Panc1 (cell line): ENCODE measurements around the gene FPGT.

Experiments used
- POLR2AphosphoS5 ChIP-seq: IDR thresholded peaks from 2 replicates; pipeline ENCODE4 v1.6.1; 2012; ENCODE audit warnings: mild to moderate bottlenecking, low read depth, low read length, moderate library complexity
- SIN3A ChIP-seq: IDR thresholded peaks from 2 replicates; pipeline ENCODE4 v1.6.1; 2012; ENCODE audit warnings: low read depth, mild to moderate bottlenecking, low read length, moderate library complexity, borderline replicate concordance; ENCODE audit not compliant: insufficient read depth
- TCF7L2 ChIP-seq: IDR thresholded peaks from 2 replicates; pipeline ENCODE4 v1.6.1; 2011; ENCODE audit warnings: mild to moderate bottlenecking, low read depth, low read length, inconsistent platforms
- TF ChIP-seq, protein P1 (sequence below): fragments of 450-650 bp; IDR thresholded peaks from 2 replicates; pipeline ENCODE4 v1.5.1; 2017; ENCODE audit warnings: mild to moderate bottlenecking
- TF ChIP-seq, protein P2 (sequence below), 2 experiments: IDR thresholded peaks; 2 replicates each; pipeline ENCODE4 v1.6.1; 2011 to 2012; ENCODE audit warnings: low read depth in 2 of 2, control low read depth in 1 of 2, low read length in 1 of 2, mild to moderate bottlenecking in 1 of 2, moderate library complexity in 1 of 2; ENCODE audit not compliant: insufficient read depth in 1 of 2

DNA sequence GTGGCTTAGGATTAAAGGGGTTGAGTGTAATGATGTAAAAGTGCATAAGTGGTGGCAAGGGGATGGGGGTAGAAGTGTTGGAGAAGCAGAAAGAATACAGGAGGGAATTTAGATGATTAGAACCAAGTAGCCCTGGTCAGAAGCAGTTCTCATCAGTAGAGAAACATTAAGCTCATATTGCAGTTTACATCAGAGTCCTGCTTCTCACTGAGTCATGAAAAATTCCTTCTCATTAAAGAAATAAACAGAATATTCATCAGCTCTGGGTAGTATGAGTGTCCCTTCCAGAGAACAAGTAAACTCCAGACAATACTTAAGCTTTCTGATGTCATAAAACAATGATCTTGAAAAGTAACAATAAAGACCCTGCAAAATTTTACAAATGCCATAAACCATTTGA is 36.5 kb upstream of the FPGT start:
- TF ChIP-seq POLR2AphosphoS5 = no peak
- TF ChIP-seq, protein P1, sequence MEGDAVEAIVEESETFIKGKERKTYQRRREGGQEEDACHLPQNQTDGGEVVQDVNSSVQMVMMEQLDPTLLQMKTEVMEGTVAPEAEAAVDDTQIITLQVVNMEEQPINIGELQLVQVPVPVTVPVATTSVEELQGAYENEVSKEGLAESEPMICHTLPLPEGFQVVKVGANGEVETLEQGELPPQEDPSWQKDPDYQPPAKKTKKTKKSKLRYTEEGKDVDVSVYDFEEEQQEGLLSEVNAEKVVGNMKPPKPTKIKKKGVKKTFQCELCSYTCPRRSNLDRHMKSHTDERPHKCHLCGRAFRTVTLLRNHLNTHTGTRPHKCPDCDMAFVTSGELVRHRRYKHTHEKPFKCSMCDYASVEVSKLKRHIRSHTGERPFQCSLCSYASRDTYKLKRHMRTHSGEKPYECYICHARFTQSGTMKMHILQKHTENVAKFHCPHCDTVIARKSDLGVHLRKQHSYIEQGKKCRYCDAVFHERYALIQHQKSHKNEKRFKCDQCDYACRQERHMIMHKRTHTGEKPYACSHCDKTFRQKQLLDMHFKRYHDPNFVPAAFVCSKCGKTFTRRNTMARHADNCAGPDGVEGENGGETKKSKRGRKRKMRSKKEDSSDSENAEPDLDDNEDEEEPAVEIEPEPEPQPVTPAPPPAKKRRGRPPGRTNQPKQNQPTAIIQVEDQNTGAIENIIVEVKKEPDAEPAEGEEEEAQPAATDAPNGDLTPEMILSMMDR = no peak
- TF ChIP-seq, protein P2, sequence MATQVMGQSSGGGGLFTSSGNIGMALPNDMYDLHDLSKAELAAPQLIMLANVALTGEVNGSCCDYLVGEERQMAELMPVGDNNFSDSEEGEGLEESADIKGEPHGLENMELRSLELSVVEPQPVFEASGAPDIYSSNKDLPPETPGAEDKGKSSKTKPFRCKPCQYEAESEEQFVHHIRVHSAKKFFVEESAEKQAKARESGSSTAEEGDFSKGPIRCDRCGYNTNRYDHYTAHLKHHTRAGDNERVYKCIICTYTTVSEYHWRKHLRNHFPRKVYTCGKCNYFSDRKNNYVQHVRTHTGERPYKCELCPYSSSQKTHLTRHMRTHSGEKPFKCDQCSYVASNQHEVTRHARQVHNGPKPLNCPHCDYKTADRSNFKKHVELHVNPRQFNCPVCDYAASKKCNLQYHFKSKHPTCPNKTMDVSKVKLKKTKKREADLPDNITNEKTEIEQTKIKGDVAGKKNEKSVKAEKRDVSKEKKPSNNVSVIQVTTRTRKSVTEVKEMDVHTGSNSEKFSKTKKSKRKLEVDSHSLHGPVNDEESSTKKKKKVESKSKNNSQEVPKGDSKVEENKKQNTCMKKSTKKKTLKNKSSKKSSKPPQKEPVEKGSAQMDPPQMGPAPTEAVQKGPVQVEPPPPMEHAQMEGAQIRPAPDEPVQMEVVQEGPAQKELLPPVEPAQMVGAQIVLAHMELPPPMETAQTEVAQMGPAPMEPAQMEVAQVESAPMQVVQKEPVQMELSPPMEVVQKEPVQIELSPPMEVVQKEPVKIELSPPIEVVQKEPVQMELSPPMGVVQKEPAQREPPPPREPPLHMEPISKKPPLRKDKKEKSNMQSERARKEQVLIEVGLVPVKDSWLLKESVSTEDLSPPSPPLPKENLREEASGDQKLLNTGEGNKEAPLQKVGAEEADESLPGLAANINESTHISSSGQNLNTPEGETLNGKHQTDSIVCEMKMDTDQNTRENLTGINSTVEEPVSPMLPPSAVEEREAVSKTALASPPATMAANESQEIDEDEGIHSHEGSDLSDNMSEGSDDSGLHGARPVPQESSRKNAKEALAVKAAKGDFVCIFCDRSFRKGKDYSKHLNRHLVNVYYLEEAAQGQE (IDR thresholded peaks at IDR 0.05; ENCODE audit: insufficient read depth in 1 of 2, low read depth in 2 of 2, low read length in 1 of 2) = no peak
- TF ChIP-seq SIN3A = no peak
- no peak for TF ChIP-seq TCF7L2
